A549 (cell line): Measurements from ENCODE around the gene CDKN3. TPM values are rescaled to one million over a fixed set of nuclear protein-coding genes. Genes with fewer than 3 reads are reported as not detected.

ENCODE experiments used
- ATAC-seq, 2 experiments: fragments of 200-7000 bp in 1 of 2; fragments of >200 bp in 1 of 2; cut with Nextera tagmentation in 1 of 2; cut with Tn5 transposase in 1 of 2; 3 replicates each; pipeline versions ENCODE4 v1.8.0 to v1.9.1; 2018 to 2020; ENCODE audit warnings: mild to moderate bottlenecking in 1 of 2, moderate library complexity in 1 of 2
- CTCF ChIA-PET: fragments of 300-600 bp; sonication (Branson Sonifier 250); formaldehyde crosslinking; extraction: SDS; loops from one replicate; lab custom pipeline; 2021; ENCODE audit warnings: antibody characterized with exemption, inconsistent platforms; lab: Yijun Ruan, JAX
- POLR2A ChIA-PET: fragments of 350-600 bp; formaldehyde crosslinking; extraction: SDS; loops from one replicate; lab custom pipeline; 2021; ENCODE audit warnings: antibody characterized with exemption, inconsistent platforms; lab: Yijun Ruan, JAX
- DNase-seq, 2 experiments: peaks; one replicate each; pipeline versions ENCODE4 v3.0.0 to v3.0.0-alpha.2; 2011 to 2016; ENCODE audit warnings: low read depth in 1 of 2, low spot score in 1 of 2
- FAIRE-seq: peaks from 2 replicates; lab custom pipeline; 2011; peaks lifted over from hg19 to GRCh38; lab: Jason Lieb, UNC
- H3K27ac ChIP-seq, 2 experiments: fragments of >200 bp; sonication (Bioruptor Twin); formaldehyde crosslinking; 3 replicates each; pipeline ENCODE4 v1.5.1; 2016 to 2017
- H3K4me1 ChIP-seq: fragments of >200 bp; sonication (Bioruptor Twin); formaldehyde crosslinking; 3 replicates; pipeline ENCODE4 v1.6.1; 2016
- H3K4me2 ChIP-seq: fragments of >200 bp; sonication (Bioruptor Twin); formaldehyde crosslinking; 3 replicates; pipeline ENCODE4 v1.6.1; 2016
- H3K4me3 ChIP-seq: fragments of >200 bp; sonication (Bioruptor Twin); formaldehyde crosslinking; 3 replicates; pipeline ENCODE4 v1.5.1; 2016
- H3K9me3 ChIP-seq: fragments of >200 bp; sonication (Bioruptor Twin); formaldehyde crosslinking; 3 replicates; pipeline ENCODE4 v1.6.1; 2016
- BHLHE40 ChIP-seq: IDR thresholded peaks from 2 replicates; pipeline ENCODE4 v1.6.1; 2012; ENCODE audit warnings: low read depth, low read length, inconsistent platforms
- CBX8 ChIP-seq: fragments of 200-600 bp; sonication (generic); IDR thresholded peaks from 2 replicates; pipeline ENCODE4 v1.6.1; 2016
- EHF ChIP-seq: fragments of 250-450 bp; sonication (Bioruptor Pico); IDR thresholded peaks from 2 replicates; pipeline ENCODE4 v1.5.0; 2020; ENCODE audit warnings: mild to moderate bottlenecking
- EP300 ChIP-seq, 2 experiments: fragments of >200 bp; sonication (Bioruptor Twin); formaldehyde crosslinking; IDR thresholded peaks; 2 replicates in 1 of 2; 3 replicates in 1 of 2; pipeline ENCODE4 v1.6.1; 2016 to 2017
- ESRRA ChIP-seq: fragments of 150-350 bp; IDR thresholded peaks from 2 replicates; pipeline ENCODE4 v1.6.1; 2014; ENCODE audit warnings: mild to moderate bottlenecking, low read length, borderline replicate concordance
- FOSB ChIP-seq: fragments of 250-450 bp; sonication (Bioruptor Pico); IDR thresholded peaks from 2 replicates; pipeline ENCODE4 v1.5.0; 2020; ENCODE audit warnings: mild to moderate bottlenecking, moderate library complexity
- FOXS1 ChIP-seq: fragments of 250-450 bp; sonication (Bioruptor Pico); IDR thresholded peaks from 2 replicates; pipeline ENCODE4 v1.5.0; 2020; ENCODE audit warnings: mild to moderate bottlenecking, moderate library complexity
- HOXA7 ChIP-seq: fragments of 250-450 bp; sonication (Bioruptor Pico); IDR thresholded peaks from 2 replicates; pipeline ENCODE4 v1.5.0; 2020; ENCODE audit warnings: mild to moderate bottlenecking, moderate library complexity
- HOXB5 ChIP-seq: fragments of 250-450 bp; sonication (Bioruptor Pico); IDR thresholded peaks from 2 replicates; pipeline ENCODE4 v1.5.0; 2020; ENCODE audit warnings: mild to moderate bottlenecking, moderate library complexity
- JUN ChIP-seq, 2 experiments: fragments of >200 bp; sonication (Bioruptor Twin); formaldehyde crosslinking; IDR thresholded peaks; 2 replicates in 1 of 2; 3 replicates in 1 of 2; pipeline ENCODE4 v1.6.1; 2016 to 2017
- JUNB ChIP-seq: fragments of >200 bp; sonication (Bioruptor Twin); formaldehyde crosslinking; IDR thresholded peaks from 2 replicates; pipeline ENCODE4 v1.6.1; 2016
- MYC ChIP-seq: IDR thresholded peaks from 2 replicates; pipeline ENCODE4 v1.6.1; 2012; ENCODE audit warnings: mild to moderate bottlenecking, inconsistent platforms, low read length, improper control_type of control experiment, borderline replicate concordance
- NR3C1 ChIP-seq: fragments of >200 bp; sonication (Bioruptor Twin); formaldehyde crosslinking; IDR thresholded peaks from 3 replicates; pipeline ENCODE4 v1.6.1; 2017
- PHF8 ChIP-seq: fragments of 200-600 bp; sonication (generic); IDR thresholded peaks from 2 replicates; pipeline ENCODE4 v1.6.1; 2016; ENCODE audit warnings: low read depth, mild to moderate bottlenecking, antibody characterized with exemption, moderate library complexity, borderline replicate concordance
- POLR2A ChIP-seq: IDR thresholded peaks from 2 replicates; pipeline ENCODE4 v1.6.1; 2012; ENCODE audit warnings: mild to moderate bottlenecking, low read length
- RAD21 ChIP-seq, 2 experiments: fragments of >200 bp in 1 of 2; sonication (Bioruptor Twin) in 1 of 2; formaldehyde crosslinking in 1 of 2; IDR thresholded peaks in 1 of 2; conservative IDR thresholded peaks in 1 of 2; 2 replicates in 1 of 2; 3 replicates in 1 of 2; pipeline ENCODE4 v1.6.1; 2012 to 2018; ENCODE audit warnings: inconsistent platforms in 1 of 2
- SMC3 ChIP-seq: fragments of >200 bp; sonication (Bioruptor Twin); formaldehyde crosslinking; IDR thresholded peaks from 3 replicates; pipeline ENCODE4 v1.6.1; 2018; ENCODE audit warnings: inconsistent platforms
- SREBF2 ChIP-seq: fragments of 450-650 bp; IDR thresholded peaks from 2 replicates; pipeline ENCODE4 v1.6.1; 2014; ENCODE audit warnings: mild to moderate bottlenecking, moderate library complexity
- TFCP2L1 ChIP-seq: fragments of 250-450 bp; sonication (Bioruptor Pico); IDR thresholded peaks from 2 replicates; pipeline ENCODE4 v1.5.0; 2021; ENCODE audit warnings: mild to moderate bottlenecking
- ZNF302 ChIP-seq: fragments of 250-450 bp; sonication (Bioruptor Pico); IDR thresholded peaks from 2 replicates; pipeline ENCODE4 v1.9.0; 2021; ENCODE audit warnings: inconsistent platforms, mild to moderate bottlenecking, moderate library complexity
- WGBS: methylation state at CpG from one replicate; pipeline ENCODE4 v1.1.6; 2017; ENCODE audit errors: missing lambda C conversion rate; 5-methylcytosine and 5-hydroxymethylcytosine counted together
- polyA plus RNA-seq, 4 experiments: library from polyadenylated mRNA; depleted of rRNA in 3 of 4; stranded (reverse); fragments of >200 nt; fragmentation: RNase III in 1 of 4; extraction: RNeasy Plus Mini Kit Qiagen cat#74134 plus additional on column Dnase treatment in 1 of 4; gene quantifications; 2 replicates in 3 of 4; 3 replicates in 1 of 4; pipeline ENCODE4 v1.2.3, GENCODE V29; 2011 to 2017
- TF ChIP-seq, protein P1 (sequence below): IDR thresholded peaks from 2 replicates; pipeline ENCODE4 v1.6.1; 2012; ENCODE audit warnings: low read depth, borderline replicate concordance
- TF ChIP-seq, protein P2 (sequence below): fragments of 250-450 bp; sonication (Bioruptor Pico); IDR thresholded peaks from 2 replicates; pipeline ENCODE4 v1.5.0; 2021; ENCODE audit warnings: mild to moderate bottlenecking, moderate library complexity, borderline replicate concordance
- TF ChIP-seq, protein P3 (sequence below): fragments of 150-350 bp; IDR thresholded peaks from 2 replicates; pipeline ENCODE4 v1.6.1; 2014; ENCODE audit warnings: low read depth, mild to moderate bottlenecking, low read length
- TF ChIP-seq, protein P4 (sequence below): fragments of 200-600 bp; sonication (generic); IDR thresholded peaks from 2 replicates; pipeline ENCODE4 v1.6.1; 2016; ENCODE audit warnings: antibody characterized with exemption, mild to moderate bottlenecking, moderate library complexity
- TF ChIP-seq, protein P5 (sequence below): fragments of >200 bp; sonication (Bioruptor Twin); formaldehyde crosslinking; IDR thresholded peaks from 3 replicates; pipeline ENCODE4 v1.5.1; 2016
- TF ChIP-seq, protein P6 (sequence below): fragments of 450-650 bp; IDR thresholded peaks from 2 replicates; pipeline ENCODE4 v1.6.1; 2014; ENCODE audit warnings: antibody characterized with exemption

The CDKN3 gene
- polyA plus RNA-seq, 2 of the 4 experiments (the other 2 are of a cell fraction) = 67.4 to 154 TPM

DNA sequence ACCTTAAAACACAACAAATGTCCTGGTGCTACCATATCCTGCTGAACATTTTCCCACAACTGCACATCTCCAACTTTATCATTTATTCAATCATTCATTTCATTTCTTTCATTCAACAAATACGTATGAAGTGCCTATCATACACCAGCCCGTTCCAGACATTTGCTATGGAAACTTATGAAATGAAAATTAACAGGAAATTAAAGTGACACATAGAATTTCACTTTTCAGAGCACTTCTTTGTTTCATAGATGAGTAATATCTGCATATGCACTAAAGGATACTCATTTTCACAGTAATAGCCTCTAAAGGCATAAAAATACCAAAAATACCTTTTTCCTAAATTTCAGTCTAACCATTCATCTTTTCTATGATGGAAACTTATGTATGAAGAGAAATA lies 31.7 kb downstream of the CDKN3 start:
- no peak overlapping the region for H3K4me3 ChIP-seq
- no peaks in the 10 kb centered on the region for H3K9me3 ChIP-seq
- no peaks in the 10 kb centered on the region for H3K4me1 ChIP-seq
- H3K4me2 ChIP-seq = no peak overlapping the region
- CTCF ChIA-PET = interaction anchor here (1.0 kb wide), 1 partner anchor 8 kb away, joined by 3 read pairs; no protein-coding TSS in a partner anchor
- FAIRE-seq = no peak
- DNase-seq = no peak
- H3K27ac ChIP-seq = no peak overlapping the region
- POLR2A ChIA-PET = no interaction called here
- ATAC-seq = no peak
- WGBS = 90% methylated on average over 2 of the region's 2 CpGs
- TF ChIP-seq HOXA7 (CRISPR knock-in tag) (no peak), RAD21 (conservative IDR thresholded peaks at IDR 0.05 in 1 of 2, IDR thresholded peaks at IDR 0.05 in 1 of 2) (no peak), JUNB (no peak), EP300 (IDR thresholded peaks at IDR 0.05) (no peak), JUN (IDR thresholded peaks at IDR 0.05) (no peak), CBX8 (no peak), TFCP2L1 (CRISPR knock-in tag) (no peak), FOSB (CRISPR knock-in tag) (no peak), SREBF2 (no peak), ESRRA (no peak), EHF (CRISPR knock-in tag) (no peak), BHLHE40 (no peak), FOXS1 (no peak), MYC (no peak), POLR2A (no peak), SMC3 (no peak)
- TF ChIP-seq, protein P1, sequence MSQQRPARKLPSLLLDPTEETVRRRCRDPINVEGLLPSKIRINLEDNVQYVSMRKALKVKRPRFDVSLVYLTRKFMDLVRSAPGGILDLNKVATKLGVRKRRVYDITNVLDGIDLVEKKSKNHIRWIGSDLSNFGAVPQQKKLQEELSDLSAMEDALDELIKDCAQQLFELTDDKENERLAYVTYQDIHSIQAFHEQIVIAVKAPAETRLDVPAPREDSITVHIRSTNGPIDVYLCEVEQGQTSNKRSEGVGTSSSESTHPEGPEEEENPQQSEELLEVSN = no peak
- TF ChIP-seq, protein P2, sequence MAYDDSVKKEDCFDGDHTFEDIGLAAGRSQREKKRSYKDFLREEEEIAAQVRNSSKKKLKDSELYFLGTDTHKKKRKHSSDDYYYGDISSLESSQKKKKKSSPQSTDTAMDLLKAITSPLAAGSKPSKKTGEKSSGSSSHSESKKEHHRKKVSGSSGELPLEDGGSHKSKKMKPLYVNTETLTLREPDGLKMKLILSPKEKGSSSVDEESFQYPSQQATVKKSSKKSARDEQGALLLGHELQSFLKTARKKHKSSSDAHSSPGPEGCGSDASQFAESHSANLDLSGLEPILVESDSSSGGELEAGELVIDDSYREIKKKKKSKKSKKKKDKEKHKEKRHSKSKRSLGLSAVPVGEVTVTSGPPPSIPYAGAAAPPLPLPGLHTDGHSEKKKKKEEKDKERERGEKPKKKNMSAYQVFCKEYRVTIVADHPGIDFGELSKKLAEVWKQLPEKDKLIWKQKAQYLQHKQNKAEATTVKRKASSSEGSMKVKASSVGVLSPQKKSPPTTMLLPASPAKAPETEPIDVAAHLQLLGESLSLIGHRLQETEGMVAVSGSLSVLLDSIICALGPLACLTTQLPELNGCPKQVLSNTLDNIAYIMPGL = no peak
- TF ChIP-seq, all 56 proteins: peak for 0

DNA sequence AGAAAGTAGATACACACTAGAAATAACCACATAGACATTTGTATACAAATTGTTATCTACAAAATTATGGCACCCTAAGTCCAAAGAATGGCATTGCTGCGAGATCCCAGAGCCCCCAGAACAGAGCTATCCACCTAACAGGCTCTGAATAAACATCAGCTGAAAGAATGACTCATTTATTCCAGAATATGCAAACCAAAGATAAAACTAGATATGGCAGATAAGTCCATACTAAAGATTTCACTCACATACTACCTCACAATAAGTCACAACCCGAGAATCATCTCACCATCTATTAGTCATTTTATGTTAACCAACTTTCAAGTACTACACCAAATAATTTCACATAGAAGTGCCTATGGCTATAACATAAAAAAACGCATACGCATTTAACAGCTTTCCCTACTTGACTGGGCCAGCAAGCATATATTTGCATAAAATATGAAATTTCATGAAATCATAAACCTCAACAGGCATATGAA lies 38.7 kb downstream of the CDKN3 start:
- FAIRE-seq = no peak

More for the DNA sequence above, 38.7 kb downstream of the CDKN3 start:
- Histone ChIP-seq H3K9me3 (no peaks in the 10 kb centered on the region), H3K4me3 (no peak overlapping the region), H3K27ac (no peak overlapping the region), H3K4me1 (peaks cover 34% of the 10 kb centered on the region), H3K4me2 (peak overlapping the region; percentile 25; the same call in 1 of the 3 replicates)
- POLR2A ChIA-PET = interaction anchor here (1.0 kb wide), 1 partner anchor 53 kb away, joined by 3 read pairs; the partner anchor contains the start of gene GMFB
- DNase-seq (no peak), ATAC-seq (no peak; a peak in 1 of 6 replicates)
- WGBS = 75% methylated on average over 4 of the region's 4 CpGs
- CTCF ChIA-PET = interaction anchor here (1.0 to 1.5 kb wide), 3 partner anchors 9 to 88 kb away, joined by 3 to 4 read pairs (median 3); no protein-coding TSS in a partner anchor
- TF ChIP-seq, protein P3, sequence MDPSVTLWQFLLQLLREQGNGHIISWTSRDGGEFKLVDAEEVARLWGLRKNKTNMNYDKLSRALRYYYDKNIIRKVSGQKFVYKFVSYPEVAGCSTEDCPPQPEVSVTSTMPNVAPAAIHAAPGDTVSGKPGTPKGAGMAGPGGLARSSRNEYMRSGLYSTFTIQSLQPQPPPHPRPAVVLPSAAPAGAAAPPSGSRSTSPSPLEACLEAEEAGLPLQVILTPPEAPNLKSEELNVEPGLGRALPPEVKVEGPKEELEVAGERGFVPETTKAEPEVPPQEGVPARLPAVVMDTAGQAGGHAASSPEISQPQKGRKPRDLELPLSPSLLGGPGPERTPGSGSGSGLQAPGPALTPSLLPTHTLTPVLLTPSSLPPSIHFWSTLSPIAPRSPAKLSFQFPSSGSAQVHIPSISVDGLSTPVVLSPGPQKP = no peak
- TF ChIP-seq, protein P4, sequence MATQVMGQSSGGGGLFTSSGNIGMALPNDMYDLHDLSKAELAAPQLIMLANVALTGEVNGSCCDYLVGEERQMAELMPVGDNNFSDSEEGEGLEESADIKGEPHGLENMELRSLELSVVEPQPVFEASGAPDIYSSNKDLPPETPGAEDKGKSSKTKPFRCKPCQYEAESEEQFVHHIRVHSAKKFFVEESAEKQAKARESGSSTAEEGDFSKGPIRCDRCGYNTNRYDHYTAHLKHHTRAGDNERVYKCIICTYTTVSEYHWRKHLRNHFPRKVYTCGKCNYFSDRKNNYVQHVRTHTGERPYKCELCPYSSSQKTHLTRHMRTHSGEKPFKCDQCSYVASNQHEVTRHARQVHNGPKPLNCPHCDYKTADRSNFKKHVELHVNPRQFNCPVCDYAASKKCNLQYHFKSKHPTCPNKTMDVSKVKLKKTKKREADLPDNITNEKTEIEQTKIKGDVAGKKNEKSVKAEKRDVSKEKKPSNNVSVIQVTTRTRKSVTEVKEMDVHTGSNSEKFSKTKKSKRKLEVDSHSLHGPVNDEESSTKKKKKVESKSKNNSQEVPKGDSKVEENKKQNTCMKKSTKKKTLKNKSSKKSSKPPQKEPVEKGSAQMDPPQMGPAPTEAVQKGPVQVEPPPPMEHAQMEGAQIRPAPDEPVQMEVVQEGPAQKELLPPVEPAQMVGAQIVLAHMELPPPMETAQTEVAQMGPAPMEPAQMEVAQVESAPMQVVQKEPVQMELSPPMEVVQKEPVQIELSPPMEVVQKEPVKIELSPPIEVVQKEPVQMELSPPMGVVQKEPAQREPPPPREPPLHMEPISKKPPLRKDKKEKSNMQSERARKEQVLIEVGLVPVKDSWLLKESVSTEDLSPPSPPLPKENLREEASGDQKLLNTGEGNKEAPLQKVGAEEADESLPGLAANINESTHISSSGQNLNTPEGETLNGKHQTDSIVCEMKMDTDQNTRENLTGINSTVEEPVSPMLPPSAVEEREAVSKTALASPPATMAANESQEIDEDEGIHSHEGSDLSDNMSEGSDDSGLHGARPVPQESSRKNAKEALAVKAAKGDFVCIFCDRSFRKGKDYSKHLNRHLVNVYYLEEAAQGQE = no peak
- TF ChIP-seq SREBF2 (no peak), HOXB5 (CRISPR knock-in tag) (no peak), NR3C1 (no peak), ZNF302 (CRISPR knock-in tag) (no peak), PHF8 (no peak), JUNB (no peak)
- TF ChIP-seq, protein P5, sequence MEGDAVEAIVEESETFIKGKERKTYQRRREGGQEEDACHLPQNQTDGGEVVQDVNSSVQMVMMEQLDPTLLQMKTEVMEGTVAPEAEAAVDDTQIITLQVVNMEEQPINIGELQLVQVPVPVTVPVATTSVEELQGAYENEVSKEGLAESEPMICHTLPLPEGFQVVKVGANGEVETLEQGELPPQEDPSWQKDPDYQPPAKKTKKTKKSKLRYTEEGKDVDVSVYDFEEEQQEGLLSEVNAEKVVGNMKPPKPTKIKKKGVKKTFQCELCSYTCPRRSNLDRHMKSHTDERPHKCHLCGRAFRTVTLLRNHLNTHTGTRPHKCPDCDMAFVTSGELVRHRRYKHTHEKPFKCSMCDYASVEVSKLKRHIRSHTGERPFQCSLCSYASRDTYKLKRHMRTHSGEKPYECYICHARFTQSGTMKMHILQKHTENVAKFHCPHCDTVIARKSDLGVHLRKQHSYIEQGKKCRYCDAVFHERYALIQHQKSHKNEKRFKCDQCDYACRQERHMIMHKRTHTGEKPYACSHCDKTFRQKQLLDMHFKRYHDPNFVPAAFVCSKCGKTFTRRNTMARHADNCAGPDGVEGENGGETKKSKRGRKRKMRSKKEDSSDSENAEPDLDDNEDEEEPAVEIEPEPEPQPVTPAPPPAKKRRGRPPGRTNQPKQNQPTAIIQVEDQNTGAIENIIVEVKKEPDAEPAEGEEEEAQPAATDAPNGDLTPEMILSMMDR = no peak
- TF ChIP-seq, protein P6, sequence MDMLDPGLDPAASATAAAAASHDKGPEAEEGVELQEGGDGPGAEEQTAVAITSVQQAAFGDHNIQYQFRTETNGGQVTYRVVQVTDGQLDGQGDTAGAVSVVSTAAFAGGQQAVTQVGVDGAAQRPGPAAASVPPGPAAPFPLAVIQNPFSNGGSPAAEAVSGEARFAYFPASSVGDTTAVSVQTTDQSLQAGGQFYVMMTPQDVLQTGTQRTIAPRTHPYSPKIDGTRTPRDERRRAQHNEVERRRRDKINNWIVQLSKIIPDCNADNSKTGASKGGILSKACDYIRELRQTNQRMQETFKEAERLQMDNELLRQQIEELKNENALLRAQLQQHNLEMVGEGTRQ = no peak
- TF ChIP-seq, all 56 proteins: peak for 0
